Endothelial cell of umbilical vein (primary cell): ENCODE results near the gene RSPH6A. TPM values are rescaled to one million over a fixed set of nuclear protein-coding genes. Genes with fewer than 3 reads are reported as not detected.

Experiments used
- BruUV-seq: library from RNA; stranded (reverse); fragments of 400-500 nt; replicated peaks from 2 replicates; lab custom pipeline; 2021; lab: Mats Ljungman, UMichigan
- CTCF ChIA-PET: fragments of 300-600, 350-600 bp; sonication (Branson Sonifier 250); formaldehyde crosslinking; loops from one replicate; lab custom pipeline; 2021; ENCODE audit warnings: antibody characterized with exemption, inconsistent platforms; lab: Charles Lee
- POLR2A ChIA-PET: fragments of 300-600, 350-600 bp; sonication (Branson Sonifier 250); formaldehyde crosslinking; loops from one replicate; lab custom pipeline; 2021; ENCODE audit warnings: antibody characterized with exemption, inconsistent platforms; lab: Charles Lee
- DNase-seq: peaks from one replicate; pipeline ENCODE4 v3.0.0-alpha.2; 2011; ENCODE audit warnings: low read depth, low spot score
- FAIRE-seq: peaks from 2 replicates; lab custom pipeline; 2011; peaks lifted over from hg19 to GRCh38; lab: Jason Lieb, UNC
- H2AFZ ChIP-seq: 2 replicates; pipeline ENCODE4 v1.6.0; 2012; ENCODE audit warnings: low read depth, low read length, control low read depth, inconsistent platforms
- H3K27ac ChIP-seq: 2 replicates; pipeline ENCODE4 v1.5.1; 2011; ENCODE audit warnings: low read depth, mild to moderate bottlenecking, control low read depth, low read length, moderate library complexity; ENCODE audit not compliant: insufficient read depth
- H3K27me3 ChIP-seq, 2 experiments: 2 replicates each; pipeline versions ENCODE4 v1.6.0 to v1.6.1; 2011; ENCODE audit warnings: low read length in 2 of 2, mixed read lengths in 1 of 2; ENCODE audit not compliant: control insufficient read depth in 2 of 2, insufficient read depth in 2 of 2
- H3K36me3 ChIP-seq, 2 experiments: 2 replicates in 1 of 2; 3 replicates in 1 of 2; pipeline ENCODE4 v1.5.1; 2011; ENCODE audit warnings: low read length in 2 of 2, mild to moderate bottlenecking in 1 of 2, moderate library complexity in 1 of 2; ENCODE audit not compliant: control insufficient read depth in 2 of 2, insufficient read depth in 2 of 2; ENCODE audit errors: extremely low read depth in 1 of 2
- H3K4me1 ChIP-seq: 3 replicates; pipeline ENCODE4 v1.5.1; 2011; ENCODE audit warnings: mild to moderate bottlenecking, low read length; ENCODE audit not compliant: control insufficient read depth, insufficient read depth; ENCODE audit errors: extremely low read depth
- H3K4me2 ChIP-seq: 2 replicates; pipeline ENCODE4 v1.6.1; 2011; ENCODE audit warnings: low read length, control low read depth, mixed read lengths; ENCODE audit not compliant: insufficient read depth
- H3K4me3 ChIP-seq, 3 experiments: fragments of 200-600 bp in 1 of 3; sonication (generic), shearing (Covaris generic) in 1 of 3; replicated peaks in 1 of 3; 2 replicates each; pipeline ENCODE4 v1.5.1; 2011 to 2016; ENCODE audit warnings: control low read depth in 3 of 3, low read length in 3 of 3, mild to moderate bottlenecking in 2 of 3, inconsistent platforms in 1 of 3, low read depth in 1 of 3, moderate library complexity in 1 of 3; ENCODE audit not compliant: insufficient read depth in 1 of 3
- H3K79me2 ChIP-seq: 2 replicates; pipeline ENCODE4 v1.6.0; 2012; ENCODE audit warnings: low read length, inconsistent platforms; ENCODE audit not compliant: control insufficient read depth, insufficient read depth
- H3K9ac ChIP-seq: replicated peaks from 2 replicates; pipeline ENCODE3; 2011; ENCODE audit warnings: low read length, control low read depth; ENCODE audit not compliant: insufficient read depth; ENCODE audit errors: extremely low read depth
- H3K9me1 ChIP-seq: replicated peaks from 3 replicates; pipeline ENCODE4 v1.6.0; 2011; ENCODE audit warnings: mild to moderate bottlenecking, low read length; ENCODE audit not compliant: control insufficient read depth, insufficient read depth; ENCODE audit errors: extremely low read depth
- H3K9me3 ChIP-seq: replicated peaks from 2 replicates; pipeline ENCODE4 v1.5.1; 2012; ENCODE audit warnings: low read length, inconsistent platforms; ENCODE audit not compliant: control insufficient read depth, insufficient read depth
- H4K20me1 ChIP-seq: replicated peaks from 2 replicates; pipeline ENCODE3; 2011; ENCODE audit warnings: mild to moderate bottlenecking, low read length; ENCODE audit not compliant: control insufficient read depth, insufficient read depth; ENCODE audit errors: extremely low read depth
- CTCF ChIP-seq, 2 donors: IDR thresholded peaks; 1 replicate in 1 of 2; 2 replicates in 1 of 2; pipeline ENCODE4 v1.5.1; 2011; ENCODE audit warnings: low read length in 2 of 2, mild to moderate bottlenecking in 2 of 2, moderate library complexity in 2 of 2, control low read depth in 1 of 2, inconsistent platforms in 1 of 2, low read depth in 1 of 2; ENCODE audit not compliant: insufficient read depth in 1 of 2; ENCODE audit errors: extremely low read depth in 1 of 2
- EZH2 ChIP-seq: IDR thresholded peaks from 2 replicates; pipeline ENCODE4 v1.6.1; 2012; ENCODE audit warnings: borderline replicate concordance, low read depth, mild to moderate bottlenecking, moderate library complexity, low read length, inconsistent platforms; ENCODE audit not compliant: severe bottlenecking
- FOS ChIP-seq: IDR thresholded peaks from 2 replicates; pipeline ENCODE4 v1.6.1; 2011; ENCODE audit warnings: mild to moderate bottlenecking, low read length, moderate library complexity, borderline replicate concordance; ENCODE audit not compliant: insufficient read depth
- GATA2 ChIP-seq: IDR thresholded peaks from 2 replicates; pipeline ENCODE4 v1.7.0; 2011; ENCODE audit warnings: low read depth, mild to moderate bottlenecking, moderate library complexity, mixed read lengths, low read length; ENCODE audit not compliant: insufficient read length, insufficient read depth
- JUN ChIP-seq: IDR thresholded peaks from 2 replicates; pipeline ENCODE4 v1.6.1; 2011; ENCODE audit warnings: borderline replicate concordance, low read depth; ENCODE audit not compliant: insufficient read length, insufficient read depth
- MAX ChIP-seq: IDR thresholded peaks from 2 replicates; pipeline ENCODE4 v1.6.1; 2011; ENCODE audit not compliant: insufficient read depth, insufficient read length
- MYC ChIP-seq: IDR thresholded peaks from one replicate; pipeline ENCODE4 v1.6.1; 2011; ENCODE audit warnings: mild to moderate bottlenecking, low read depth, low read length
- POLR2A ChIP-seq: IDR thresholded peaks from 2 replicates; pipeline ENCODE4 v1.6.1; 2012; ENCODE audit warnings: low read depth, mild to moderate bottlenecking, control low read depth, low read length
- POLR2AphosphoS5 ChIP-seq: IDR thresholded peaks from 2 replicates; pipeline ENCODE4 v1.6.1; 2012; ENCODE audit warnings: low read depth, mild to moderate bottlenecking, control low read depth, low read length, moderate library complexity; ENCODE audit not compliant: insufficient read depth
- dilution Hi-C: fragments of 300-500 bp; cut with MboI; formaldehyde crosslinking; loops from one replicate; pipeline ENCODE4 v1.15.0; 2019; ENCODE audit warnings: low sequenced_read_pairs; ENCODE audit not compliant: extremely low pct_ligation_motif_present
- intact Hi-C: fragments of 100-400 bp; cut with micrococcal nuclease; formaldehyde crosslinking; loops from one replicate; pipeline ENCODE4 v1.10.0; 2022
- polyA plus RNA-seq, 4 experiments: library from polyadenylated mRNA; depleted of rRNA in 3 of 4; stranded (reverse) in 3 of 4; unstranded in 1 of 4; fragments of >200 nt; gene quantifications; 2 replicates each; pipeline versions ENCODE4 v1.2.1 to v1.2.3, GENCODE V29; 2011 to 2012; ENCODE audit warnings: missing spikeins in 1 of 4
- total RNA-seq: library from RNA; stranded (reverse); gene quantifications from 2 replicates; pipeline ENCODE4 v1.2.3, GENCODE V29; 2021

Gene RSPH6A
- total and polyA plus RNA-seq, 2 donors (not counting 3 experiments of a cell fraction or from before 2014, with no cell fraction given): 0.03 to 0.62 TPM

GRCh38 chr19:45804140-45804958, 10.8 kb downstream of the RSPH6A start:
- no peak for DNase-seq
- TF ChIP-seq POLR2A (no peak), POLR2AphosphoS5 (no peak), FOS (no peak), JUN (no peak), MAX (no peak), CTCF (IDR thresholded peaks at IDR 0.05; ENCODE audit: extremely low read depth in 1 of 2, insufficient read depth in 1 of 2, low read depth in 1 of 2, low read length in 2 of 2) (no peak), GATA2 (no peak), EZH2 (no peak), MYC (no peak)
- H3K9me1 ChIP-seq: no peaks in the 10 kb centered on the region
- H3K9ac ChIP-seq: no peak overlapping the region
- H3K36me3 ChIP-seq: no peaks in the 10 kb centered on the region
- H3K4me3 ChIP-seq: no peak overlapping the region
- intact Hi-C loops (no loop called here), dilution Hi-C loops (no loop called here)
- peaks cover under 1% of the 10 kb centered on the region for H3K4me1 ChIP-seq
- H3K9me3 ChIP-seq: no peaks in the 10 kb centered on the region
- no peaks in the 10 kb centered on the region for H4K20me1 ChIP-seq
- no peak for FAIRE-seq
- CTCF ChIA-PET: interaction anchor here (2.9 to 5.7 kb wide), 2 partner anchors 13 to 36 kb away, joined by 19 to 125 read pairs; partner anchors contain the start of gene SIX5
- H3K4me2 ChIP-seq: no peak overlapping the region
- no peaks in the 10 kb centered on the region for H3K27me3 ChIP-seq
- no TSS peak for BruUV-seq
- POLR2A ChIA-PET: no interaction called here
- H3K27ac ChIP-seq: no peak overlapping the region
- no peak overlapping the region for H2AFZ ChIP-seq
- H3K79me2 ChIP-seq: no peaks in the 10 kb centered on the region
